Measurements from ENCODE around the gene CAPN3. TPM values are rescaled to one million over a fixed set of nuclear protein-coding genes. Genes with fewer than 3 reads are reported as not detected.
A peak's percentile ranks its signal among the peaks of the same experiment; 100 is the strongest.

CAPN3 gene
- total and polyA plus RNA-seq, 2 donors from 2014 or later, result 12.9 to 39.7 TPM

DNA sequence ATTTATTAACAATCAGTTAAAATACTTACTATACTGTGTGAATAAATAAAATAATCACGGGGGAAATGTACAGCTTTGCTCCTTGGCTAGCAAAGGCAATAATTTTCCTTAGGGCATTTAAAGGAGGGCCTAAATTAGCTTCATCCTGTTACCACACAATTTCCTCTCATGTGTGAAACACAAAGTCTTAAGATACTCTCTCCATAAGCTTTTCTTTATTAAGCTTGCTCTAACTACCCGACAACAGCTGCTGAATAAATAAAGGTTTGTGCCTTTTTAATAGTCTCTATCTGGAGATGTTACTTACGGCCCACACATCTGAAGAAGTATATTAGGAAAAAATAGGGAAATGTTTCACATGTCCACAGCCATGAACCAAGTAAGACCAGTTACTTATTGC lies 102.0 kb downstream of the CAPN3 start:
- Histone ChIP-seq H3K9ac (ENCODE audit: low read length in 3 of 3) (peak overlapping the region in 1 of 3 donors; percentile 7), H3K36me3 (ENCODE audit: control insufficient read depth in 2 of 3, insufficient read depth in 3 of 3, low read length in 3 of 3) (peaks cover 4 to 10% (median 4%) of the 10 kb centered on the region in 3 donors), H3K27ac (ENCODE audit: low read depth in 2 of 2, low read length in 2 of 2) (no peak overlapping the region), H3K27me3 (ENCODE audit: control insufficient read depth, insufficient read depth, low read length) (no peaks in the 10 kb centered on the region), H3K4me1 (ENCODE audit: control insufficient read depth in 2 of 3, insufficient read depth in 2 of 3, low read depth in 1 of 3, low read length in 3 of 3) (peaks cover 8 to 9% (median 8%) of the 10 kb centered on the region in 3 donors), H3K9me3 (ENCODE audit: control insufficient read depth in 2 of 3, insufficient read depth in 1 of 3, low read length in 3 of 3) (no peaks in the 10 kb centered on the region), H3K4me3 (ENCODE audit: low read length in 3 of 3) (no peak overlapping the region)
- TF ChIP-seq, protein P1, sequence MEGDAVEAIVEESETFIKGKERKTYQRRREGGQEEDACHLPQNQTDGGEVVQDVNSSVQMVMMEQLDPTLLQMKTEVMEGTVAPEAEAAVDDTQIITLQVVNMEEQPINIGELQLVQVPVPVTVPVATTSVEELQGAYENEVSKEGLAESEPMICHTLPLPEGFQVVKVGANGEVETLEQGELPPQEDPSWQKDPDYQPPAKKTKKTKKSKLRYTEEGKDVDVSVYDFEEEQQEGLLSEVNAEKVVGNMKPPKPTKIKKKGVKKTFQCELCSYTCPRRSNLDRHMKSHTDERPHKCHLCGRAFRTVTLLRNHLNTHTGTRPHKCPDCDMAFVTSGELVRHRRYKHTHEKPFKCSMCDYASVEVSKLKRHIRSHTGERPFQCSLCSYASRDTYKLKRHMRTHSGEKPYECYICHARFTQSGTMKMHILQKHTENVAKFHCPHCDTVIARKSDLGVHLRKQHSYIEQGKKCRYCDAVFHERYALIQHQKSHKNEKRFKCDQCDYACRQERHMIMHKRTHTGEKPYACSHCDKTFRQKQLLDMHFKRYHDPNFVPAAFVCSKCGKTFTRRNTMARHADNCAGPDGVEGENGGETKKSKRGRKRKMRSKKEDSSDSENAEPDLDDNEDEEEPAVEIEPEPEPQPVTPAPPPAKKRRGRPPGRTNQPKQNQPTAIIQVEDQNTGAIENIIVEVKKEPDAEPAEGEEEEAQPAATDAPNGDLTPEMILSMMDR (IDR thresholded peaks at IDR 0.05; ENCODE audit: borderline replicate concordance, extremely low read depth, insufficient read depth), result no peak
- DNase-seq, result peak in 2 of 5 donors; percentile 16 to 26
- intact Hi-C loops (cut with DNase I), result no loop called here
- FAIRE-seq, result no peak

Other genes with a start within 250 kb of the CAPN3 start
- gene PLA2G4F, start 202.9 kb upstream of the CAPN3 start, total RNA-seq, result 51.2 TPM
- gene PLA2G4F, start 202.9 kb upstream of the CAPN3 start, polyA plus RNA-seq (ENCODE audit: insufficient read depth, low read depth, low replicate concordance), result 35.9 TPM
- gene VPS39, start 151.2 kb upstream of the CAPN3 start, total RNA-seq, result 70.9 TPM
- 33.1 TPM for gene VPS39, start 151.2 kb upstream of the CAPN3 start, polyA plus RNA-seq (ENCODE audit: insufficient read depth, low read depth, low replicate concordance)
- gene GANC, start 86.3 kb upstream of the CAPN3 start, total RNA-seq, result 40.4 TPM
- gene GANC, start 86.3 kb upstream of the CAPN3 start, polyA plus RNA-seq (ENCODE audit: insufficient read depth, low read depth, low replicate concordance), result 11.3 TPM
- gene TMEM87A, start 86.1 kb upstream of the CAPN3 start, total RNA-seq, result 57.3 TPM
- 18.8 TPM for gene TMEM87A, start 86.1 kb upstream of the CAPN3 start, polyA plus RNA-seq (ENCODE audit: insufficient read depth, low read depth, low replicate concordance)
- gene ZNF106, start 131.6 kb downstream of the CAPN3 start, total RNA-seq, result 52.0 TPM
- 7.2 TPM for gene ZNF106, start 131.6 kb downstream of the CAPN3 start, polyA plus RNA-seq (ENCODE audit: insufficient read depth, low read depth, low replicate concordance)
- 55.0 TPM for gene SNAP23, start 136.1 kb downstream of the CAPN3 start, total RNA-seq
- gene SNAP23, start 136.1 kb downstream of the CAPN3 start, polyA plus RNA-seq (ENCODE audit: insufficient read depth, low read depth, low replicate concordance), result 34.1 TPM
- gene LRRC57, start 189.3 kb downstream of the CAPN3 start, total RNA-seq, result 21.1 TPM
- 8.6 TPM for gene LRRC57, start 189.3 kb downstream of the CAPN3 start, polyA plus RNA-seq (ENCODE audit: insufficient read depth, low read depth, low replicate concordance)
- gene HAUS2, start 189.3 kb downstream of the CAPN3 start, total RNA-seq, result 17.4 TPM
- gene HAUS2, start 189.3 kb downstream of the CAPN3 start, polyA plus RNA-seq (ENCODE audit: insufficient read depth, low read depth, low replicate concordance), result 6.6 TPM
- 7.2 TPM for gene STARD9, start 216.1 kb downstream of the CAPN3 start, total RNA-seq
- 1.1 TPM for gene STARD9, start 216.1 kb downstream of the CAPN3 start, polyA plus RNA-seq (ENCODE audit: insufficient read depth, low read depth, low replicate concordance)

Data from kidney (tissue), 14 donors.